Renal pelvis (tissue), 4 donors: Measurements from ENCODE around the gene PPP1R2B. TPM values are rescaled to one million over a fixed set of nuclear protein-coding genes. Genes with fewer than 3 reads are reported as not detected.

ENCODE experiments used
- DNase-seq: peaks from one replicate; pipeline ENCODE4 v3.0.0-alpha.2; 2013
- polyA plus RNA-seq, 3 donors: library from polyadenylated mRNA; unstranded; fragments of 120-200 nt; gene quantifications; one replicate each; pipeline ENCODE4 v1.2.1, GENCODE V29; 2013; ENCODE audit not compliant: insufficient read length in 3 of 3

The PPP1R2B gene
- polyA plus RNA-seq, 3 donors, result 0.10 TPM; not detected in 2

- DNase-seq, result no peak
Measured at GRCh38 chr5:156871212-156871611, 21.1 kb downstream of the PPP1R2B start.

DNA sequence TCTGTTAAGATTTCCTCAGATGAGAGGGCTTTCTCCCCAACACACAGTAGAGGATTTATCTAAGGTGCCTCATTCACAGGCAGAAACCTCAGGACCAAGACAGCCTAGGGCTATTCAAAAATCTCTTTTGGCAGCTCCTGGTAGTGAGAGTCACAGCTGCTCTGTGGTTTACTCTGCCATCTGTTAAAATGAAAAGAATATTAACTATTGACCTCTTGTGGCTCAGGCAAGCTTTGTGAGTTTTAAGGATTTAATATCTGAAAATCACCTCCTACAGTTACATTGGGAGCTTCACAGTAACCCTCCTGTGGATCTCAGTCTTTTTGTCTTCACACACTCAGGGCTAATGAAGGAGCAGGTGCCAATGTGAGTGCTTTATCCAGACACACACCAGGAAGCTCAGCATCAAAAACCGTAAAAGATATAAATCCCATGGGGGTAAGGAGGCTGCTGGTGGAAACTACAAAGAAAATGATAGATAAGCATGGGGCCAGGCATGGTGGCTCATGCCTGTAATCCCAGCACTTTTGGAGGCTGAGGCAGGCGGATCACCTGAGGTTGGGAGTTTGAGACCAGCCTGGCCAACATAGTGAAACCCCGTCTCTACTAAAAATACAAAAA, 29.7 kb downstream of the PPP1R2B start:
- DNase-seq, result no peak

DNA sequence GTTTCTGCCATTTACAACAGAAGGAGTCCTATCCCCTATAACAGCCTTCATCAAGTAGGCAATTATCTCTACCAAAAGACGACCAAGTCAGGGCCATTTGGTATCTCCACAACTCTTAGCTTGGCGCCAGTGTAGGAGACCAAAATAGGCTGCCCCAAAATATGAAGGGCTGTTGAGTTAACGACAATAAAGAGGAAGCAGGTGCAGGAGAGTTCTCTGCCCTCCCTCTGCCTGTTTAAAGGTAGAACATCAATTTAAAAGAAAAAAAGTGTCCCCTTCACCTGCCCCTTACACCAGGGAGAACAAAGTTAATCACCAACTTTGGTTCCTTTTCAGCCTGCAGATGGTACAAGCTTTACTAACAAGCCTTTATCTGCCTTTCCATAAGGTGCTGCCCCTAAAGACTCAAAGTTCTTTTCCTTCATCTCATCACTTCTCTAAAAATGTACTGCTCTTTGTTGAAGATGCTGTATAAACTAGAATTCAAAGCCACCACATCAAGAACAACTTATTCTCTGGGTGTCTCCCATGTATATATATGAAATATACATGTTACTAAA, 33.3 kb downstream of the PPP1R2B start:
- DNase-seq, result no peak

DNA sequence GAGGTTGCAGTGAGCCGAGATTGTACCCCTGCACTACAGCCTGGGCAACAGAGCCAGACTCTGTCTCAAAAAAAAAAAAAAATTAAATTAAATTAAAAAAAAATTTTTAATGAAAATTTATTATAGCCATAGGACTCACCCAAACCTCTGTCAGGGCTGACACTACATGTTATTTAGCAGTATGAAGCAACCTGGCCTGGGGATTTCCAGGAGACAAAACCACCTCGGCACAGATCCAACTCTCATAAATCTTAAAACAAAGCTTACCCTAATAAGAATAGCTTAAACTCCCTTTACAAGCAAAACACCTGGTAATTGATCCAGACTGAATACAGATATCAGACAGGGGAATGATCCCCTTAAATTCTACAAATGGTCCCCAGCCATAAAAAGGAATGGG, 38.4 kb downstream of the PPP1R2B start:
- no peak for DNase-seq

GRCh38 chr5:156892223-156892622, 42.1 kb downstream of the PPP1R2B start:
- no peak for DNase-seq

- no peak for DNase-seq
Measured at GRCh38 chr5:156892864-156893263, 42.8 kb downstream of the PPP1R2B start.

- no peak for DNase-seq
Measured at GRCh38 chr5:156893517-156893916, 43.4 kb downstream of the PPP1R2B start.

GRCh38 chr5:156896546-156896945, 46.5 kb downstream of the PPP1R2B start:
- DNase-seq, result no peak

Other genes with a start within 250 kb of the PPP1R2B start
- gene TIMD4, start 112.9 kb downstream of the PPP1R2B start, polyA plus RNA-seq, result under 1 TPM; 0.16 to 0.95 (median 0.46) TPM
- gene HAVCR1, start 208.8 kb downstream of the PPP1R2B start, polyA plus RNA-seq, result 1 to 10 TPM in 2 of 3 donors, under 1 TPM in 1; 0.70 to 5.8 (median 2.7) TPM